ENCODE data around the gene PYDC2.

The PYDC2 gene

DNA sequence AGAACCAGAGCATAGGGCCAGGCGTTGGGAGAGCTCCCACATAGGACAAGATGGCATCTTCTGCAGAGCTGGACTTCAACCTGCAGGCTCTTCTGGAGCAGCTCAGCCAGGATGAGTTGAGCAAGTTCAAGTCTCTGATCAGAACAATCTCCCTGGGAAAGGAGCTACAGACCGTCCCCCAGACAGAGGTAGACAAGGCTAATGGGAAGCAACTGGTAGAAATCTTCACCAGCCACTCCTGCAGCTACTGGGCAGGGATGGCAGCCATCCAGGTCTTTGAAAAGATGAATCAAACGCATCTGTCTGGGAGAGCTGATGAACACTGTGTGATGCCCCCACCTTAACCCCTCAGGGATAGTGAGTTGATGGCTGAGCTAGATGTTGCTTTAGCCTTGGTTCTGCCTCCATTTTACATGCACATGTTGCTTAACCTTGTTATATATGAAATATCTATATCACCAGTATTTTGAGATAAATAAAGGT is at the start of gene PYDC2:
Gene PYDC2 (plus strand): TSS at position 51 of the 483 bp plus-strand sequence. CDS start 0 bp downstream, at position 51.
- no peak for DNase-seq

DNA sequence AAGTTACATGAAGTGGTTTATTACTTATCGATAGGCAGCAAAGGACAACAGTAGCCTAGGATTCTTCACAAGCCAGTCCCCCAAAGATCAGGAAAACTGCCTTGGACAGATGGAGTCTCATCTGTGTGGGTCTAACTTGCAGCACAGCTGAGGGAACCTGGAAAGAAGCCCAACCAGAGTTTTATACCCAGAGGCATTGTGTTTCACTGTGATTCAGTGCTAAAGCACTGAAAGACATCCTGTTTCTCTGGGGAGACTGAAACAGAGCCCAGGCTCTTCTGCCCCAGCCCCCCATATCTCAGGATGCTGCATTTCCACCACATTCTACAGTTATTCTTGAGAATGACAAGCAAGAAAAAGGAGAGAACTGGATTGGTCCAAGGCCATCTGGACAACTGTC is 48.2 kb upstream of the PYDC2 start:
- DNase-seq: no peak

DNA sequence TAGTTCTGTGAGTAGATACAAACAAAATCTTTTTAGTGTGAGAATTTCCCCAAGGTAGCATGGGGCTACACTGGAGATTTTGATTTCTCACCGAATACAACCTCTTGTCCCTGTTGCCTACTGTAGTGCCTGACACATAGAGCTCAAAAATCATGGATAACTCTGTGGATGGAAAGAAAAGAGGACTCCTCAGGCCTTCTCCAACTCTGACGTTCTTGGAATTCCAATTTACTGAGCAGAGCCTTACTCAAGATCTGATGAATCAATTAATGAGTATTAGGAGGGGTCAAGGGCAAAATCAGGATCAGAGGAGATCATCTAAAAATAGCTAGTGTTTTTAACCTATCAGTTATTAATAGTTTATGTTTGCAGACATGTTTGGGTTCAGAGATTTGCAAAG is 46.7 kb upstream of the PYDC2 start:
- no peak for DNase-seq

DNA sequence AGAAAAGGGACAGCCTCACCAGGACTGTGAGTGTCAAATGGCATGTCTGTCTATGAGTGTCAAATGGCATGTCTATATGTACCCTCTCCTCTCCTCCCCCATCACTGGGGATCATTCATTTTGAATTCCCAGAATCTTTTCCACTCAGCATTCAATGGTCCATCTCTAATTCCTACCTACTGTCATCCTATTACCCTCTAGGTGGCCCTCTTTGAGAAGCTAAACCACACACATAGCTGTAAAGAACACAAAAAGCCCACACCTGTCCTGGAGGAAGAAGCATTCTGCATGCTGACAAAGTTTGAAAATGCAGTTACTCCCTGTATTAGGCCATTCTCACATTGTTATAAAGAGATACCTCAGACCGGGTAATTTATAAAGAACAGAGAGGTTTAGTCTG is 46.2 kb upstream of the PYDC2 start:
- no peak for DNase-seq

DNA sequence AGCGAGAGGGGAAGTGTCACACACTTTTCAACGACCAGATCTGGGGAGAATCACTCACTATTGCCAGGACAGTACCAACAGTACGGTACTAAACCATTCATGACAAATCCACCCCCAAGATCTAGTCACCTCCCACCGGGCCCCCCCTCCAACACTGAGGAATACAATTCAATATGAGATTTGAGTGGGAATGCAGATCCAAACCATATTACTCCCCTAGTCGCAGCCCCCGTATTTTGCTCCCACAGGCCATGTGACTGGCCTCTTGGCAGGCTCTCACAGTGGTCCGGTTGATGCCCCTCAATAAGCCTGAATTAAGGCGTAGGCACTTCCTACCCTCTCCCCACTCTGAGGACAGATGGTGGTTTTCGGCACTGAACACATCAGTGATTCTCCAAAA is 45.4 kb upstream of the PYDC2 start:
- DNase-seq: no peak

DNA sequence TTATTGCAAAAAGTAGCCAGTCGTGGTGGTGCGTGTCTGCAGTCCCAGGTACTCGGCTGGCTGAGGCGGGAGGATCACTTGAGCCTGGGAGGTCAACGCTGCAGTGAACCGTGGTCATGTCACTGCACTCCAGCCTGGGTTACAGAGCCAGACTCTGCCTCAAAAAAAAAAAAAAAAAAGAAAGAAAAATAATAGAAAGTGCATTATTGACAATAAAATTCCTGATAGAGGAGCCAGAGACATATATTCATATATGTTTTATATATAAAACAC is 43.6 kb upstream of the PYDC2 start:
- no peak for DNase-seq

DNA sequence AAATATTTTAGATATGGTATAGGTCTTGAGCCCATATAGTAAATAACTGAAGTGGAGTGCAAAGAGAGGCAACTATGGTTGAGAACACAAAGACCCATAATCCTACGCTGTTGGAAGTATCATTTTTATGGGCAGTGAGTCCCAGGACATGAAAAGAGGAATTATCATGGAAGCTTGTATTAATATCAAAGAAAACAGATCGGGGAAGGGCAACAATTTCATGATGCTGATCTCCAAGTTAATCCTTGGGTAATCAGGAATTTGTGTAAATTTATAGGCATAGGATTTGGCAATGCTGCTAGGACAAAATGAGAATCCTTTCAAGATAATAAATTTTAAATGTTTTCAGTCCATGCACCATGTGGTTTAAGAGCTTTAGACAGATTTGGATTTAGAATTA is 40.2 kb upstream of the PYDC2 start:
- no peak for DNase-seq

DNA sequence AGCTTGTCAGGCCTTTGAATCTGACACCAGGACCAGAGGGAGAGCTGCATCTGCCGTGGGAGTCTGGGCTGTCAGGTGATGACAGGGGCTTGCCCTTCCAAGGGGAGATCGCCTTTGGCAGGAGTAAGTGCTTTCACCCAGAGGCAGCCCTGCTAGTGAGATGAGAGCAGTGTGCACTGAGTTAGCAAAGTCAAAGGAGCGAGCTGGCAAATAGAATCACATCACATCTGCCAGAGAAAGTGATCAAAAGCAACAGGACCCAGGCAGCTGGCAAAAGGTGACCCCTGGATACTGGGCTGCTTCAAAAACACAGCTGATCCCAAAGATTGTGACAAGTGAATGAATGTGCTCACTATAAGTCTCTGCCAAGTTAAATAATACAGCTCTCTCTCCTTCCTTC is 36.1 kb upstream of the PYDC2 start:
- no peak for DNase-seq

DNA sequence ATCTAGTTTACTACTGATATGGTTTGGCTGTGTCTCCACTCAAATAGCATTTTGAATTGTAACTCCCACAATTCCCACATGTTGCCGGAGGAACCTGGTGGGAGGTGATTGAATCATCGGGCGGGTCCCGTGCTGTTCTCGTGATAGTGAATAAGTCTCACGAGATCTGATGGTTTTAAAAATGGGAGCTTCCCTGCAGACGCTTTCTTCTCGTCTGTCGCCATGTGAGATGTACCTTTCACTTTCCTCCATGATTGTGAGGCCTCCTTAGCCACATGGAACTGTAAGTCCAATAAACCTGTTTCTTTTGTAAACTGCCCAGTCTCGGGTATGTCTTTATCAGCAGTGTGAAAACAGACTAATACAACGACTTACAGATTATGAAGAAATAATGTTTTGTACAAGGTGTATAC is 35.6 kb upstream of the PYDC2 start:
- no peak for DNase-seq

DNA sequence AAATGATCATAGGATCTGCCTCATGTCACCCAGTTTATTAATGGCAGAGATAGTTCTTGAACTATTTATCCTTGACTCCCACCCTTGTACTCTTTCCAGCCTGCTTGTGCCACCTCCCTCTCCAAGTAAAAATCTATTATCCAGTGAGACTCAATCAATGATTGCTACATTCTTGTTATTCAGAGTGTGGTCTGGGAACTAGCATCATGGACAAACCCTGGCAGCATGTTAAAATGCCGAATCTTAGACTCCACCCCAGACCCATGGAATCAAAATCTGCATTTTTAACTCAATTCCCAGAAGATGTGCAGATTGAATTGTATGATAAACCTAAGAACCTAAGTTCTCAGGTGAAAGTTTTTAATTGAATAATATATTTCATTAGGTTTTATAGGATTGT is 34.7 kb upstream of the PYDC2 start:
- no peak for DNase-seq

DNA sequence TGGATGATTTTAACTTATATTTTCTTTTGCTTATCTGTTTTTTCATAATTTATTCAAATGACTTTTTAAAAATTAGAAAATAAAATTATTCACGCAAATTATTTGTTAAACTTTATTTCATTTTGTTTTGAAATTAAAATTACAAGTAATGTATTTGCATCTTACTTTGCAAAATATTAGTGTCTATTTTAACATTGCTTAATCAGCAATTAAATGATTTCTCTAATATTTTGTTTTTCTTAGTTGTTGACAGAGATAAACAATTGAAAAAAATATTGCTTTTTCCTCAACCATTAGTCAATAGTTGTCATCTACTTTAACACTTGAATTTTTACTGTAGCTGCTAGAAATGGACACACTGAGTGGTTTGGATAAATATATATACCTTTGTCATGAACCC is 32.8 kb upstream of the PYDC2 start:
- DNase-seq: no peak

DNA sequence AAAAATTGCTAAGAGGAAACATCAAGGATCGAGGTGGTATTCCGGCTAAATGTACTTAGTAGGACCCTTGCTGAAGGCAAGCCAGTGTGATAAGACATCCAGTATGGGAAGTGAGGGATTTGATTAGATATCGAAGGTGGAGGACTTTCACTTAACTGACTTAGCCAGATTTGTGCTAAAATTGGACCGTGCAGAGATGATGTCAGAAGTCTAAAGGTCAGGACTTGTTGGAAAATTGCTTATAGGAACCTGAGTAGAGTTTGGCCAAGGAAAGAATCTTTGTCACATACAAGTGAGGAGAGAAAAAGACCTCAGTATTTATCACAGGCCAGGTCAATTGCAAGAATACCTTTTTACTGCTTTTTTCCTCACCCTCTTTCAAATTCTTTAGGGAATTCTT is 30.9 kb upstream of the PYDC2 start:
- DNase-seq: no peak

DNA sequence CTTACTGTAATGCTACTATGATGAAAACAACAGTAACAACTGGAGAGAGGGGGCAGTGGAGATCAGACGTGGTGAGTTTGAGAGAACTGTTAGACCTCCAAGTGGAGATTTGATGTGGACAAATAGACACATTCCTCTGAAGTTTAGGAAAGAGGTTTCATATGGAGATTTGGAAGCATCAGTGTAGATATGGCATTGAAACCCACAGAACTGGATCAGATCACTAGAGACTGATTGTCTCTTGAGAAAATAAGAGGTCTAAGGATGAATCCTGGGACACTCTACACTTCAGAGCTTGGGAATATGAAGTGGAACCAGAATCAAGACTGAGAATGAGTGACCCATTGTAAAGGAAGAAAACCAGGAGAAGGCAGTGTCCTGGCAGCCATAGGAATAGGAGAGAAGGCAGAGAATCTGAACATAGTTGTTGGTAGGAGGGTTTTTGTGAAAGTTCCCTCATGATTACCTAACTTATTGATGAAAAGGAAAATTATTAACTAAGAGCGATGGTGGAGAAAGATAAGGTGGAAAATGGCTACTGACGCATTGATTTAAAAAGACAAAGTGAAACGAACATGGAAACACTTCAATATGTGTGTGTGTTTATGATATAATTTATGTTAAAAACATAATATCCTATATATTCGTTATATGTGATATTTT is 29.7 kb upstream of the PYDC2 start:
- no peak for DNase-seq

DNA sequence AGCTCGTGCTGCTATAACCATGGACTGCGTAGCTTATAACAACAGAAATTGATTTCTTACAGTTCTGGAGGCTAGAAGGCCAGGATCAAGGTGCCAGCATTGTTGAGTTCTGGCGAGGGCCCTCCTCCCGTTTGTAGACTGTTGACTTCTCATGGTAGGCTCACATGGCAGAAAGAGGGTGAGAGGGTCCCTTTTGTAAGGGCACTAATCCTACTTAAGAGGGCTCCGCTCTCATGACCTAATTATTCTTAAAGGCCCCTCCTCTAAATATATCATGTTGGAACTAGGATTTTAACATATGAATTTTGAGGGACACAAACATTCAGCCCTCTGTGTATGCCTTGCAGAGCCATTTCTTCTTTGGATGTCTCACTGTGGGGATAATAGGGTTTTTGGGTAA is 28.8 kb upstream of the PYDC2 start:
- DNase-seq: no peak

DNA sequence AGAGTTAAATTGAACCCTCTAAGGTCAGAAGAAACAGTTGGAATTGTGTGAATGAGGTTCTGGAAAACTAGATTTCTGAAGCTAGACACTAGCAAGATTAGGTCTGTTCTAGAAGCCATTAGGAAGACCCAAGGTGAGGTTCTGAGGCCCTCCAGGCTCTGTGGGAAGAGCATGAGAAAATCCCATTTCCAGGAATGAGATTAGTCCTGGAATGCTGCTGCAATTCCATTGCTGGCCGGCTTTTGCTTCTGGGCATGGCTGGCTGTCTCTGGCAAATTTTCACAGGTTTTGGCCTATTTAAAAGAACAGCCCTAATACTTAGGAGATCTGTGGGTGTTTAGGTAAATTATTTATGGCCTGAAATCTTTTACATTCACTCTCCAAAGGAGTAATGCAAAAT is 26.9 kb upstream of the PYDC2 start:
- DNase-seq: no peak

DNA sequence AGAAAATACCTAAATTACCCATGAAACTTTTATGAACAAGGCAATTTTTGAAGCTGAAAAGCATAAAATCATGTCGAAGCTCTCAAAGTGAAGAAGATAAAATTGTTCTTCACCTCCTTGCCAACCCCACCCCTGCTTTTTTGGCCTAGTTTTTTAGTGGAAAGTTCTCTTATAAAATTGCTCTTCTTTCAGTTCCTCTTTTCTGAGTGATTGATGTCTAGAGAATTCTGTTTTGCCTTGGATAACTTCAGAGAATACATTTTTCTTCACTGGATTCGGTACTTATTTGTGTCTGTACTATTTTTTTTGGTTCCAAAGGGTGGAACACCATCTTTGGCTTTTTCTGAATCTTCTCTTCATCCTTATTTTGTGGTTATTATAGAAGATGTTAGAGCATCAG is 25.0 kb upstream of the PYDC2 start:
- no peak for DNase-seq

DNA sequence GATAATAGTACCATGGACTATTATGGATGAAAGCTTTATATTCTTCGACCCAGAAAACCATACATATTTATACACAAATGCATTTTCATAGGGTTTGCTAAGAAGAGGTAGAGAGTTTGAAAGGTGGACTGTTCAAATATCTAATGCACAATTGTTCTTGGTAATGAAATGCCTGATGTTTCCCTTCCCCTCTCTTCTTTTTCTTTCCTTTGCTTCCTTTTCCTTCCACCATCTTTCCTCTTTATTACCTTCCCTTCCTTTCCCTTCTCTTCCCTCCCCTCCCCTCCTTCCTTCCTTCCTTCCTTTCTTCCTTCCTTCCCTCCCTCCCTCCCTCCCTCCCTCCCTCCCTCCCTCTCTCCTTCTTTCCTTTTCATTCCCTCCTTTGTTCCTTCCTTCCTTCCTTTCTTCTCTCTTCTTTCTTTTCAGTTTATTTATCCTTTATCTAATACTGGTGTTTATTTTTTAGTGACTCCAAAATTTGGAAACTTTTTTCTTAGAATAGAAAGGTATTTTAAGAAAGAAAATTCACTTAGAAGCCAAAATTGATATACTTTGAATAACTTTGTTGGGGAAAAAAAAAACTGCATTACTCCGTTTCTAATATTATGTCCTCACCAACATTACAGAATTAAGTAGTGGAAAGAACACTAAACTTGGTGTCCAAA is 22.7 kb upstream of the PYDC2 start:
- no peak for DNase-seq

DNA sequence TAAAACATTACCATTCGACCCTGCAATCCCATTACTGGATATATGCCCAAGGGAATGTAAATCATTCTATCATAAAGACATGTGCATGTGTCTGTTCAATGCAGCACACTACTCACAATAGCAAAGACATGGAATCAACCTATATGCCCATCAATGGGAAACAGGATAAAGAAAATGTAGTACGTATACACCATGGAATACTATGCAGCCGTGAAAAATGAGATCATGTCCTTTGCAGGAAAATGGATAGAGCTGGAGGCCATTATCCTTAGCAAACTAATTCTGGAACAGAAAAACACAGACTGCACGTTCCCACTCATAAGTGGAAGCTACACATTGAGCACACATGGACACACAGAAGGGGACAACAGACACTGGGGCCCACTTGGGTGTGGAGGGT is 20.4 kb upstream of the PYDC2 start:
- DNase-seq: no peak

DNA sequence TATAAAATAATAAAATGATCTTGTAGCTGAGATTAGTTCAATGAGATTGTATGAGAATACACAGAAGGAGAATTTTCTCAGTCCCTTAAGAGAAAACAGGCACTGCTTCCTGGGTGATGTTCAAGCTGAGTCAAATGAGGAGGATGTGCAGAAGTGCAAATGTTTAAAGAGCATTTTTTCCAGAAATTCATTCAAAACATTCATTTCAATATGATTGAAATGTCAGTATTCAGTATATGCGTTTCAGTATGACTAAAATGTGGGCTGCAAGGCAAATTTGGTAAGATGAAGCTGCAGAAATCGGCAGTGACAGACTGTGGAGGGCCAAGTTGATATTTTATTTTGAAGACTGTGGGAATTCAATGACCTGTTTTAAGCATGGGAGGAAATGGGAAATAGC is 19.3 kb upstream of the PYDC2 start:
- DNase-seq: no peak

DNA sequence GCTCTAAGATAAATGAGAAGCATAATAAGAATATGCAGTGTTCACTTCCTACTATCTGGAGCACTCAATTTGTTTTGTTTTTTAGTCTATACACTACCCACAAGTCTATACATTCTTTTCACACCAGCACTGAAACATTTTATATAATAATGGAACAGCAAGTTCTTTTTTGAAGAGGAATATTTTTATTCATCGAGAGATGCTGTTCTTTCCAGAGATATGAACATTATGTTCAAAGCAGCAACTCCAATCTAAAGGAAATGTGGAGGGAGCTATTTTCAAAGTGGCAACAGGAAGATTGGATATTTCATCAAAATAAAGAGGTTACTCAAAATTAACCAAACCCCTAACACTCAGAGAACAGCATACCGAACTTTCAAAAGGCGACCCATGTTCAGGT is 16.4 kb upstream of the PYDC2 start:
- no peak for DNase-seq

DNA sequence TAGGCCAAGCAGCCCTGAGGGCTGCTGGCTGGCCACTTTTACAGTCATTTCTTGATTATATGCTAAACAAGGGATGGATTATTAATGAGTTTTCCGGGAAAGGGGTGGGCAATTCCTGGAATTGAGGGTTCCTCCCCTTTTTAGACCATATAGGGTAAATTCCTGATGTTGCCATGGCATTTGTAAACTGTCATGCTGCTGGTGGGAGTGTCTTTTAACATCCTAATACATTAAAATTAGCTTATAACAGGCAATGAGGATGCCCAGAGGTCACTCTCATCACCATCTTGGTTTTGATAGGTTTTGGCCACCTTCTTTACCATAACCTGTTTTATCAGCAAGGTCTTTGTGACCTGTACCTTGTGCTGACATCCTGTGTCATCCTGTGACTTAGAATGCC is 11.7 kb upstream of the PYDC2 start:
- DNase-seq: no peak

DNA sequence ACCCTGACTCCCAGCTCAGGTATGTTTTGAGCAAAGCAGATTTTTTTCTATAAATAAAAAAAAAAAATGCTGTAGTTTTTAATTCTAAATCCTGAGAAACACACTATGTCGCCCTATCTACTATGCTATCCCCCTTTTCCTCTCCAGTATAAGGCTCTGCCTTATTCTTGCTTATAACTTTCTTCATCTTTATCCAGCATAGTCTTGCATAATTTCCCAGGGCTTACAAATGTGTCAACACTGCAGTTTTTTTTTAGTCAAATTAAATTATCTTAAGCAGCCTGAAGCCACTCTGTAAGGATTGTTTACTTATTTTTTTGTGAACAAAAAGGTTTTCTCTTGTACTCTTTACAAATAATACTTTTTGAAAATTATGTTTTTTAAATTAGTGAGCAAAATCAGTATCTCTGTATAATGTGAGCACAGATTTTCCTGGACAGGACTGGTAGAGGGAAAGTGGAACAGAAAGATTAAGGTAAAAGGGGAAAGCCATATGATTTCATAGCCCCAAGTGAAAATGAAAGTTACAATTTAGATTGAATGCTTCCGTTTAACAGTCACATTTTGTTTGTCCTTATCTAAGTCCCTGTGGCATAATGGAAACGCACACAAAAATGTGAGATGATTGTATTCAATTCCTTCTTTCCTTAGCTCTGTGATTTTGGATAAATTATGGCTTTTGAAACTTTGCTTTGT is 5.6 kb upstream of the PYDC2 start:
- no peak for DNase-seq

DNA sequence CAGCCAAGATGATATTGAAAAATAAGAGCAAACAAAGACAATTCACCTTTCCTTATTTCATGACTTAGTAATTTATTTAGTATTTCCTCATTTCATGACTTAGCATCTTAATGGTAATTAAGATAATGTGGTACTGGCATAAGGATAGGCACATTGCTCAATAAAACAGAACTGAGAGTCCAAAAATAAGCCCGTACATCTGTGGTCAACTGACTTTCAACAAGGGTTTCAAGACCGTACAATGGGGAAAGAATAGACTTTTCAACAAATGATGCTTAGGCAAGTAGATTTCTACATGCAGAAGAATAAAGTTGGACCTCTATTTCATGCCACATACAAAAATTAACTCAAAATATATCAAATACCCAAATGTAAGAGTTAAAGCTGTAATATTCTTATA is 603 bp upstream of the PYDC2 start:
- no peak for DNase-seq

DNA sequence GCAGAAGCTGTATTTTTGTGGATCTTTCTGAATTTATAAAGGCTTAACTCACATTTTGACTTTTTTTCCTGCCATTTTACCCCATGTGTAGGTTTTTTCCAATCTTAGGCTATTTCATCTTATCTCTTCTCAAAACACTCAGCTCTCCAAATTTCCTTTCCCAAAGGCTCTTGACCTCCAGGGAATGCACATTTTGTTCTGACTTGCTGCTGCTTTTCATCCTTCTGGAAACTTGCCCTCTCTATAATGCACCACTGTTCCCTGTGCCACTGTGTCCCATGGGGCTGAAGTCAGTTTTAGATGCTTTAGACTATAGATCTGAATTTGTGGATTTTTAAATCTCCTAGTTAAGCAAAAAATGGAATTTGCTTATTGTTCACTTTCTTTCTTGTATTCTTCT is 9.1 kb downstream of the PYDC2 start:
- DNase-seq: no peak

DNA sequence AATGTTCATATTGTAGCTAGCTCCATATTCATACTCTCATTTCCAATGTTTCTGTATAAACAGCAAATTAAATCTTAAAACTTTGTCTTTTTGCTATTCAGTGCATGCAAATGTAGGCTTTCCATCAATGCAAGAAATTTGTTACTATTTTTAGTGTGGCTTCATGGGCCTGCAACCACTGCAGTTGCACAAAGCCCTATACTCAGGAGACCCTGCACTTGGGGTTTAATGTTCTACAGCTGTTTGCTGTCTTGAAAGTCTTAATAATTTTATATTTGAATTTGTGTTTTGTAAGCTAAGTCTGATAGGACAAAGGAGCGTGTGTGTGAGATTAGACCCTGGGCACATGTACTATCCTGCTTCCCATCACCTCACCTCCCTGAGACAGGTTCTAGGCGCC is 9.6 kb downstream of the PYDC2 start:
- no peak for DNase-seq
